Epithelial cell of proximal tubule (primary cell): Measurements from ENCODE around the gene AGBL1. TPM values are rescaled to one million over a fixed set of nuclear protein-coding genes. Genes with fewer than 3 reads are reported as not detected.

ENCODE experiments used
- DNase-seq: peaks from one replicate; pipeline ENCODE4 v3.0.0-alpha.2; 2011; ENCODE audit warnings: low read depth
- H3K4me3 ChIP-seq: 2 replicates; pipeline ENCODE4 v1.5.1; 2011; ENCODE audit warnings: low read depth, mild to moderate bottlenecking, low read length
- CTCF ChIP-seq: conservative IDR thresholded peaks from 2 replicates; pipeline ENCODE4 v1.5.1; 2012; ENCODE audit warnings: low read depth, mild to moderate bottlenecking, low read length
- total RNA-seq: library from RNA; depleted of rRNA; stranded (reverse); fragments of >200 nt; gene quantifications from 2 replicates; pipeline ENCODE4 v1.2.3, GENCODE V29; 2015

The AGBL1 gene
- total RNA-seq, 1 donor from 2014 or later: not detected

GRCh38 chr15:86275361-86275760 lies 195.7 kb downstream of the AGBL1 start:
- no peak overlapping the region for H3K4me3 ChIP-seq
- TF ChIP-seq CTCF: no peak
- no peak for DNase-seq

GRCh38 chr15:86278586-86278985 lies 198.9 kb downstream of the AGBL1 start:
- TF ChIP-seq CTCF: no peak
- H3K4me3 ChIP-seq: no peak overlapping the region
- no peak for DNase-seq

- no peak overlapping the region for H3K4me3 ChIP-seq
- no peak for DNase-seq
- TF ChIP-seq CTCF: no peak
Measured at GRCh38 chr15:86284635-86285034, 205.0 kb downstream of the AGBL1 start.

- no peak for DNase-seq
- no peak for TF ChIP-seq CTCF
- no peak overlapping the region for H3K4me3 ChIP-seq
Measured at GRCh38 chr15:86295511-86295910, 215.8 kb downstream of the AGBL1 start.

GRCh38 chr15:86296769-86297168 lies 217.1 kb downstream of the AGBL1 start:
- TF ChIP-seq CTCF: no peak
- no peak overlapping the region for H3K4me3 ChIP-seq
- no peak for DNase-seq

GRCh38 chr15:86300390-86301125 lies 220.9 kb downstream of the AGBL1 start:
- no peak for DNase-seq
- no peak for TF ChIP-seq CTCF

More at GRCh38 chr15:86300390-86301125, 220.9 kb downstream of the AGBL1 start:
- H3K4me3 ChIP-seq: no peak overlapping the region
